22Rv1 (cell line): ENCODE measurements around the gene ITGB4.

Experiments
- CTCF ChIP-seq: fragments of 450-650 bp; IDR thresholded peaks from 2 replicates; pipeline ENCODE4 v1.5.1; 2017; ENCODE audit warnings: mild to moderate bottlenecking
- ZFX ChIP-seq: fragments of 450-650 bp; IDR thresholded peaks from 2 replicates; pipeline ENCODE4 v1.6.1; 2017; ENCODE audit warnings: antibody characterized with exemption, borderline replicate concordance

DNA sequence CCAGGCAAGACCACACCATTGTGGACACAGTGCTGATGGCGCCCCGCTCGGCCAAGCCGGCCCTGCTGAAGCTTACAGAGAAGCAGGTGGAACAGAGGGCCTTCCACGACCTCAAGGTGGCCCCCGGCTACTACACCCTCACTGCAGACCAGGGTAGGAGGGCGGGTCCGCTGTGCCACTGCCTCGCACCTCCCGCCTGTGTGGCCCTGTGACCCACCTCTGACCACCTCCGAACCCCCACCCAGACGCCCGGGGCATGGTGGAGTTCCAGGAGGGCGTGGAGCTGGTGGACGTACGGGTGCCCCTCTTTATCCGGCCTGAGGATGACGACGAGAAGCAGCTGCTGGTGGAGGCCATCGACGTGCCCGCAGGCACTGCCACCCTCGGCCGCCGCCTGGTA is 21.1 kb downstream of the ITGB4 start:
- no peak for TF ChIP-seq CTCF
- no peak for TF ChIP-seq ZFX
